Dedifferentiated amniotic fluid mesenchymal stem cell (primary cell): ENCODE data around the gene PRKG1.

Source experiments
- DNase-seq: peaks from one replicate; pipeline ENCODE4 v3.0.0-alpha.2; 2016; ENCODE audit errors: extremely low spot score

PRKG1 gene

GRCh38 chr10:52053497-52053896, 979.2 kb downstream of the PRKG1 start:
- no peak for DNase-seq

GRCh38 chr10:52056291-52056690, 982.0 kb downstream of the PRKG1 start:
- no peak for DNase-seq

GRCh38 chr10:52059089-52059488, 984.8 kb downstream of the PRKG1 start:
- no peak for DNase-seq

GRCh38 chr10:52063159-52063558, 988.9 kb downstream of the PRKG1 start:
- DNase-seq, result no peak

GRCh38 chr10:52064084-52064845, 990.0 kb downstream of the PRKG1 start:
- DNase-seq, result no peak

- DNase-seq, result no peak
Observed at GRCh38 chr10:52066383-52066782, 992.1 kb downstream of the PRKG1 start.

- DNase-seq, result no peak
Observed at GRCh38 chr10:52068485-52068884, 994.2 kb downstream of the PRKG1 start.

- no peak for DNase-seq
Observed at GRCh38 chr10:52071814-52072213, 997.5 kb downstream of the PRKG1 start.

GRCh38 chr10:52074505-52075026, 1000.3 kb downstream of the PRKG1 start:
- DNase-seq, result no peak

GRCh38 chr10:52077814-52078213, 1003.5 kb downstream of the PRKG1 start:
- no peak for DNase-seq

- DNase-seq, result no peak
Observed at GRCh38 chr10:52078397-52078937, 1004.2 kb downstream of the PRKG1 start.

- DNase-seq, result no peak
Observed at GRCh38 chr10:52082307-52082706, 1008.0 kb downstream of the PRKG1 start.

- DNase-seq, result no peak
Observed at GRCh38 chr10:52083422-52083821, 1009.1 kb downstream of the PRKG1 start.

GRCh38 chr10:52092390-52092789, 1018.1 kb downstream of the PRKG1 start:
- no peak for DNase-seq

GRCh38 chr10:52098130-52098529, 1023.8 kb downstream of the PRKG1 start:
- no peak for DNase-seq

- DNase-seq, result no peak
Observed at GRCh38 chr10:52099026-52099600, 1024.8 kb downstream of the PRKG1 start.

GRCh38 chr10:52100011-52100547, 1025.8 kb downstream of the PRKG1 start:
- DNase-seq, result no peak

- no peak for DNase-seq
Observed at GRCh38 chr10:52105301-52105700, 1031.0 kb downstream of the PRKG1 start.

GRCh38 chr10:52106011-52106410, 1031.7 kb downstream of the PRKG1 start:
- no peak for DNase-seq

- no peak for DNase-seq
Observed at GRCh38 chr10:52106899-52107298, 1032.6 kb downstream of the PRKG1 start.

- DNase-seq, result no peak
Observed at GRCh38 chr10:52108236-52108635, 1033.9 kb downstream of the PRKG1 start.

- no peak for DNase-seq
Observed at GRCh38 chr10:52110576-52110975, 1036.3 kb downstream of the PRKG1 start.
